Sigmoid colon (tissue), 7 donors: ENCODE data around the gene OPCML. TPM values are rescaled to one million over a fixed set of nuclear protein-coding genes. Genes with fewer than 3 reads are reported as not detected.

ENCODE experiments used
- DNase-seq: peaks from one replicate; pipeline ENCODE4 v3.0.0-alpha.2; 2019
- H3K27ac ChIP-seq, 4 donors: fragments of 200-600 bp; sonication (generic); one replicate each; pipeline ENCODE4 v1.5.1; 2016 to 2019; ENCODE audit warnings: mild to moderate bottlenecking in 1 of 4
- H3K27me3 ChIP-seq, 3 donors: fragments of 200-600 bp; sonication (generic); one replicate each; pipeline ENCODE4 v1.5.1; 2019; ENCODE audit warnings: mild to moderate bottlenecking in 1 of 3
- H3K36me3 ChIP-seq, 4 donors: fragments of 200-600 bp; sonication (generic); one replicate each; pipeline ENCODE4 v1.5.1; 2016 to 2019
- H3K4me1 ChIP-seq, 4 donors: fragments of 200-600 bp; sonication (generic); one replicate each; pipeline ENCODE4 v1.5.1; 2017 to 2019
- H3K4me3 ChIP-seq, 4 donors: fragments of 200-600 bp; sonication (generic); one replicate each; pipeline ENCODE4 v1.5.1; 2017 to 2019; ENCODE audit warnings: mild to moderate bottlenecking in 2 of 4, moderate library complexity in 1 of 4
- H3K9me3 ChIP-seq, 4 donors: fragments of 200-600 bp in 3 of 4; sonication (generic) in 3 of 4; one replicate each; pipeline versions ENCODE4 v1.5.1 to v1.6.1; 2013 to 2019
- EP300 ChIP-seq, 4 donors: sonication (generic); formaldehyde crosslinking; IDR thresholded peaks; one replicate each; pipeline ENCODE4 v1.6.1; 2017; ENCODE audit warnings: antibody characterized with exemption in 4 of 4
- POLR2A ChIP-seq, 2 donors: fragments of 450-650 bp; IDR thresholded peaks; one replicate each; pipeline ENCODE4 v1.6.1; 2016; ENCODE audit warnings: antibody characterized with exemption in 2 of 2, mild to moderate bottlenecking in 2 of 2, moderate library complexity in 2 of 2
- POLR2AphosphoS5 ChIP-seq, 4 donors: sonication (generic); formaldehyde crosslinking; IDR thresholded peaks; one replicate each; pipeline ENCODE4 v1.6.1; 2017; ENCODE audit warnings: antibody characterized with exemption in 4 of 4
- WGBS, 2 donors: extraction: QIAGEN DNeasy Blood & Tissue Kit; methylation state at CpG; one replicate each; pipeline ENCODE4 v1.1.7; 2013; 5-methylcytosine and 5-hydroxymethylcytosine counted together
- intact Hi-C: fragments of 100-400 bp; cut with DNase I; formaldehyde crosslinking; loops from one replicate; pipeline ENCODE4 v1.15.1; 2023
- polyA plus RNA-seq, 3 donors: library from polyadenylated mRNA; stranded (reverse); fragments of 200-250 nt; gene quantifications; one replicate each; pipeline ENCODE4 v1.2.3, GENCODE V29; 2013
- total RNA-seq, 4 donors: library from RNA; depleted of rRNA; stranded (reverse); fragments of >200 nt; gene quantifications; one replicate each; pipeline ENCODE4 v1.1.0, GENCODE V29; 2016
- TF ChIP-seq, protein P1 (sequence below), 4 experiments: fragments of 450-650 bp in 3 of 4; fragments of 200-600 bp in 1 of 4; IDR thresholded peaks; one replicate each; pipeline ENCODE4 v1.5.1; 2016 to 2019; ENCODE audit warnings: antibody characterized with exemption in 4 of 4, mild to moderate bottlenecking in 3 of 4, moderate library complexity in 2 of 4
- donor health status: healthy with polysubstance abuse.
- donor health status: Bipolar disorder and iron deficiency.
- donor health status: healthy.

Gene OPCML
- total and polyA plus RNA-seq, 7 donors = under 0.01 to 0.14 (median 0.03) TPM; not detected in 4

DNA sequence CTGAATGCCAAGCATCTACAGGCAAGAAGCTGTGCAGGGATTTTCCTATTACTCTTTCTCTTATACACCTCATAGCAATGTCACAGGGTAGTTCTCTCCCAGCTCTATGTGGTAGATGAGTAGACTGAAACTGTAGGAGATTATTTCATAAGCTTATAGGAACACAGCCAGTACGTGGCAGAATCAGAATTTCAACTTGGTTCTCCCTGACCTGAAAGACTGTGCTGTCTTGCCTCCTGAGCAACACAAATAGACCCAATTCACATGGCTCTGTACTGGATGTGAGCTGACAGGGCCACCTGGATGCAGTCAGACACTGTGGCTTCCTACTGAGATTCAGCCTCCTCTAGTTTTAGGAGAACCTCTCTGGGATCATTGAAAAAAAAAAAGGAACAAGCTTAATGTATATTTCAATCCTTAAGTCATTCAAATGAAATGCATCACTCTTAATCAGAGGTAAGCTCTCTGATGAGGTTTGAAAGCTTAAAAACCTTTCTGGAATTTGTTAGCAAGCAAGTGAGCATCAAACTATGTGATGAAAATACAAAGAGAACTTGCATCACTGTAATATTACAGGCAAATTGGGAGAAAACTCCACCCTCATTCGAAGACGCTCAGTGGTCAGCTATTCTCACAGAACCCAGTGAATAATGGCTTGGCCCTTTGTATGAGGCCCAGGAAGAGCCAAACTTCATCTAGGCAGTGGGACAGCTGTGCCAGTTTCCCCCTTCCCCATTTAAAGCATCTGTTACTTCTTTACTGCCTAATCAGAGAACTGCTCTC is 1122.5 kb downstream of the OPCML start:
- no peaks in the 10 kb centered on the region for H3K4me1 ChIP-seq
- H3K36me3 ChIP-seq = no peaks in the 10 kb centered on the region
- intact Hi-C loops = no loop called here
- 68 to 76% methylated on average over 3 of the region's 3 CpGs for WGBS, 2 donors
- TF ChIP-seq, protein P1, sequence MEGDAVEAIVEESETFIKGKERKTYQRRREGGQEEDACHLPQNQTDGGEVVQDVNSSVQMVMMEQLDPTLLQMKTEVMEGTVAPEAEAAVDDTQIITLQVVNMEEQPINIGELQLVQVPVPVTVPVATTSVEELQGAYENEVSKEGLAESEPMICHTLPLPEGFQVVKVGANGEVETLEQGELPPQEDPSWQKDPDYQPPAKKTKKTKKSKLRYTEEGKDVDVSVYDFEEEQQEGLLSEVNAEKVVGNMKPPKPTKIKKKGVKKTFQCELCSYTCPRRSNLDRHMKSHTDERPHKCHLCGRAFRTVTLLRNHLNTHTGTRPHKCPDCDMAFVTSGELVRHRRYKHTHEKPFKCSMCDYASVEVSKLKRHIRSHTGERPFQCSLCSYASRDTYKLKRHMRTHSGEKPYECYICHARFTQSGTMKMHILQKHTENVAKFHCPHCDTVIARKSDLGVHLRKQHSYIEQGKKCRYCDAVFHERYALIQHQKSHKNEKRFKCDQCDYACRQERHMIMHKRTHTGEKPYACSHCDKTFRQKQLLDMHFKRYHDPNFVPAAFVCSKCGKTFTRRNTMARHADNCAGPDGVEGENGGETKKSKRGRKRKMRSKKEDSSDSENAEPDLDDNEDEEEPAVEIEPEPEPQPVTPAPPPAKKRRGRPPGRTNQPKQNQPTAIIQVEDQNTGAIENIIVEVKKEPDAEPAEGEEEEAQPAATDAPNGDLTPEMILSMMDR (IDR thresholded peaks at IDR 0.05) = no peak
- TF ChIP-seq POLR2AphosphoS5 (IDR thresholded peaks at IDR 0.05) (no peak), POLR2A (IDR thresholded peaks at IDR 0.05) (no peak), EP300 (IDR thresholded peaks at IDR 0.05) (no peak)
- no peak overlapping the region for H3K4me3 ChIP-seq
- no peak for DNase-seq
- no peak overlapping the region for H3K27ac ChIP-seq
- no peaks in the 10 kb centered on the region for H3K27me3 ChIP-seq
- H3K9me3 ChIP-seq = no peaks in the 10 kb centered on the region

DNA sequence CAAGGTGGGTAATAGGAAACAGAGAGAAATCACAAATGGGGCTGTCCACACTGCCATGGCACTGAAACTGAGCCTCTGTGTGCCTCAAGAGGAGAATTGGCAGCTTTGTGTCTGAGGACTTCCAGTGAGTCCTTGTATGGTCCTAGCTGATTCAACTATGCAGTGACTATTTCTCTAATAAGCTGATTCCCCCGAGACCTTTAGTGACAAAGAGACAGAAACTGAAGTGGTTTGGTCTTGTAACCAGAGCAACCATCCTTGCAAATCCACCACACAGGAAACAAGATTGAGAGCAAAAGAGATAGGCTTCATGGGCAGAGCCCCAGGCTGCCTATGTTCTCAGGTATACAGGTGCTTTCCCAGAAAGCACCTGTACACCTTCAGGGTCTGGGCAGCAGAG is 1123.4 kb downstream of the OPCML start:
- Histone ChIP-seq H3K27me3 (no peaks in the 10 kb centered on the region), H3K9me3 (no peaks in the 10 kb centered on the region), H3K4me1 (no peaks in the 10 kb centered on the region), H3K36me3 (no peaks in the 10 kb centered on the region), H3K27ac (no peak overlapping the region), H3K4me3 (no peak overlapping the region)
- DNase-seq = no peak
- TF ChIP-seq POLR2A (IDR thresholded peaks at IDR 0.05) = no peak
- no peak for TF ChIP-seq POLR2AphosphoS5 (IDR thresholded peaks at IDR 0.05)
- TF ChIP-seq EP300 (IDR thresholded peaks at IDR 0.05) = no peak
- TF ChIP-seq, protein P1 (IDR thresholded peaks at IDR 0.05) = no peak
- intact Hi-C loops = no loop called here
- 62 to 73% methylated on average over 1 of the region's 1 CpG for WGBS, 2 donors

DNA sequence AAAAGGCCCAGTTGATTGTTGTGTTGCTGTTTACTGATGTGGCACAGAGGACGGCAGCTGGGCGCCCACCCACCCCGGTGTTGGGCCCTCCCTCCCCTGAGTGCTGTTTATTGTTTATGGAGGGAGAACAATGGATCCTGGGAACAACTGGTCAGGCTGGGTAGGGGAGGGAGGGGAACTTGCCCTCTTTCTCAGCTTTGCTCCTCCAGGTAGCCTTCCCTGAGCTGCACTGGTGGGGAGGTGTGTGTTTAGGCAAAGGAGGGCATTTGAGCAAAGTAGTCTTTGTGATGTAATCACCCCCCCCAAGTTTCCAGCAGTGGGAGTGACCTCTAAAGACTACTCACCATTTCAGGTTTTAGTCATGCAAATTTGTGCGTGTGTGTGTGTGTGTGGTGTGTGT is 1126.6 kb downstream of the OPCML start:
- no peaks in the 10 kb centered on the region for H3K36me3 ChIP-seq
- no peaks in the 10 kb centered on the region for H3K9me3 ChIP-seq
- no peak overlapping the region for H3K27ac ChIP-seq
- peaks cover 0 to 7% (median 6%) of the 10 kb centered on the region in 3 donors for H3K27me3 ChIP-seq
- no peaks in the 10 kb centered on the region for H3K4me1 ChIP-seq
- intact Hi-C loops = no loop called here
- 19 to 26% methylated on average over 4 of the region's 4 CpGs for WGBS, 2 donors
- no peak overlapping the region for H3K4me3 ChIP-seq
- TF ChIP-seq POLR2A (IDR thresholded peaks at IDR 0.05) (no peak), EP300 (IDR thresholded peaks at IDR 0.05) (no peak), POLR2AphosphoS5 (IDR thresholded peaks at IDR 0.05) (no peak)
- TF ChIP-seq, protein P1 (IDR thresholded peaks at IDR 0.05) = no peak
- no peak for DNase-seq

DNA sequence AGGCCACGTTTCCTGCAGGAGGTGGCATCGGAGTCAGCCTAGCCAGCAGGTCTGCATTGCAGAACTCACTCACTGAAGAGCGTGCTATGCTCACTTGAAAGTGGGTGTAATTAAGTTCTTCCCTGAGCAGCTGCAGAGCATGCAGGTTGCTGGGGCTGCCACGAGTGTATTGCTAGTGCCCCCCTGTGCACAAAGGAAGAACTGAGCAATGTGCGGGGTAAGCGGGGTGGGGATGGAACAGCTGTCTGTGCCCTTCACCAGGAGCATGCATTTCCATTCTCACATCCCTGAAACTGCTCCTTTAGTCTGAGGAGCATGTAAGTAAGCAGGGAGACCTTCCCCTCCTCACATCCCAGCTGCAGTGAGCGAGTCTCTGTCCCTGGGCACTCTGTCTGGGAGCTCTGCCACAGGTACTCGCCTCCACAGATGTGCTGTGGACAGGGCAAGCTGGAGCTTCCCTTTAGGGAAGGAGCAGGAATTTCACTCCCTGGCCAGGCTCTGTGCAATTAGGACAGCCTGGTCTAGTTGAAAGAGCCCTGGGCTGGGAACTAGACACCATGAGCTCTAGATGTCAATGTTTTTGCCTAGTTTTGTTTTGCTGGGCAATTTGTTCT is 1130.1 kb downstream of the OPCML start:
- Histone ChIP-seq H3K9me3 (no peaks in the 10 kb centered on the region), H3K36me3 (no peaks in the 10 kb centered on the region), H3K27ac (no peak overlapping the region), H3K4me1 (no peaks in the 10 kb centered on the region), H3K4me3 (no peak overlapping the region), H3K27me3 (peaks cover 0 to 7% (median 6%) of the 10 kb centered on the region in 3 donors)
- TF ChIP-seq, protein P1 (IDR thresholded peaks at IDR 0.05) = peak in 2 of 4 experiments; percentile 19 to 30
- TF ChIP-seq EP300 (IDR thresholded peaks at IDR 0.05) = no peak
- DNase-seq = no peak
- intact Hi-C loops = no loop called here
- 17 to 24% methylated on average over 8 of the region's 8 CpGs for WGBS, 2 donors
